Left ventricle myocardium inferior (tissue), 1 donor: Measurements from ENCODE around the gene FAM117B. TPM values are rescaled to one million over a fixed set of nuclear protein-coding genes. Genes with fewer than 3 reads are reported as not detected.

Experiments used
- DNase-seq: peaks from one replicate; pipeline ENCODE4 v3.0.0-alpha.2; 2020
- H3K27ac ChIP-seq: fragments of 200-600 bp; replicated peaks from 2 replicates; pipeline ENCODE4 v1.8.0; 2021
- H3K27me3 ChIP-seq: fragments of 200-600 bp; 2 replicates; pipeline ENCODE4 v1.8.0; 2021; ENCODE audit warnings: low read depth
- H3K36me3 ChIP-seq: fragments of 200-600 bp; 2 replicates; pipeline ENCODE4 v1.8.0; 2021
- H3K4me1 ChIP-seq: fragments of 200-600 bp; 2 replicates; pipeline ENCODE4 v1.8.0; 2021
- H3K4me3 ChIP-seq: fragments of 200-600 bp; 2 replicates; pipeline ENCODE4 v1.8.0; 2021; ENCODE audit warnings: mild to moderate bottlenecking, moderate library complexity
- H3K9me3 ChIP-seq: fragments of 200-600 bp; replicated peaks from 2 replicates; pipeline ENCODE4 v1.8.0; 2021
- CTCF ChIP-seq: fragments of 200-600 bp; IDR thresholded peaks from 2 replicates; pipeline ENCODE4 v1.8.0; 2021; ENCODE audit warnings: antibody characterized with exemption, mild to moderate bottlenecking, borderline replicate concordance
- intact Hi-C: fragments of 100-400 bp; cut with micrococcal nuclease; formaldehyde crosslinking; loops from one replicate; pipeline ENCODE4 v1.11.0; 2022
- total RNA-seq: library from RNA; stranded (reverse); fragmentation: NEBNext Ultra II Directional; extraction: Animal tissue kit (Norgen Biotek cat#: 25700); gene quantifications from one replicate; pipeline ENCODE4 v1.2.1, GENCODE V29; 2021
- donor health status: DM: no; HTN: yes; CAD: no; lungs with severe emphysema.

The FAM117B gene
- total RNA-seq, 1 donor from 2014 or later = 2.4 TPM

- H3K4me3 ChIP-seq = no peak overlapping the region
- no peaks in the 10 kb centered on the region for H3K36me3 ChIP-seq
- intact Hi-C loops = no loop called here
- no peaks in the 10 kb centered on the region for H3K4me1 ChIP-seq
- H3K27me3 ChIP-seq = no peaks in the 10 kb centered on the region
- DNase-seq = no peak
- H3K9me3 ChIP-seq = peaks cover 9% of the 10 kb centered on the region
- no peak overlapping the region for H3K27ac ChIP-seq
- no peak for TF ChIP-seq CTCF
These were observed 116.1 kb downstream of the FAM117B start for GRCh38 chr2:202750763-202751427.

- DNase-seq = no peak
- Histone ChIP-seq H3K27ac (no peak overlapping the region), H3K27me3 (no peaks in the 10 kb centered on the region), H3K9me3 (peaks cover 9% of the 10 kb centered on the region), H3K4me1 (no peaks in the 10 kb centered on the region), H3K36me3 (peaks cover 1% of the 10 kb centered on the region), H3K4me3 (no peak overlapping the region)
- intact Hi-C loops = no loop called here
- no peak for TF ChIP-seq CTCF
These were observed 117.3 kb downstream of the FAM117B start for GRCh38 chr2:202752071-202752470.

GRCh38 chr2:202754936-202755335 is 120.2 kb downstream of the FAM117B start:
- Histone ChIP-seq H3K27ac (no peak overlapping the region), H3K4me1 (no peaks in the 10 kb centered on the region), H3K36me3 (peaks cover 20% of the 10 kb centered on the region), H3K9me3 (peaks cover 9% of the 10 kb centered on the region), H3K4me3 (no peak overlapping the region), H3K27me3 (no peaks in the 10 kb centered on the region)
- DNase-seq = no peak
- intact Hi-C loops = no loop called here
- TF ChIP-seq CTCF = no peak

- no peak for DNase-seq
- no peak for TF ChIP-seq CTCF
- Histone ChIP-seq H3K36me3 (peaks cover 28% of the 10 kb centered on the region), H3K27me3 (no peaks in the 10 kb centered on the region), H3K4me3 (no peak overlapping the region), H3K9me3 (peaks cover 9% of the 10 kb centered on the region), H3K27ac (no peak overlapping the region), H3K4me1 (no peaks in the 10 kb centered on the region)
- intact Hi-C loops = no loop called here
These were observed 121.8 kb downstream of the FAM117B start for GRCh38 chr2:202756598-202756997.

- Histone ChIP-seq H3K9me3 (peaks cover 9% of the 10 kb centered on the region), H3K27me3 (no peaks in the 10 kb centered on the region), H3K4me1 (no peaks in the 10 kb centered on the region), H3K27ac (no peak overlapping the region), H3K36me3 (peaks cover 28% of the 10 kb centered on the region), H3K4me3 (no peak overlapping the region)
- intact Hi-C loops = no loop called here
- no peak for TF ChIP-seq CTCF
- no peak for DNase-seq
These were observed 122.6 kb downstream of the FAM117B start for GRCh38 chr2:202757339-202757738.

- peaks cover 4% of the 10 kb centered on the region for H3K9me3 ChIP-seq
- TF ChIP-seq CTCF = no peak
- no peak overlapping the region for H3K27ac ChIP-seq
- peaks cover 28% of the 10 kb centered on the region for H3K36me3 ChIP-seq
- H3K27me3 ChIP-seq = no peaks in the 10 kb centered on the region
- no peak for DNase-seq
- intact Hi-C loops = no loop called here
- H3K4me1 ChIP-seq = no peaks in the 10 kb centered on the region
- no peak overlapping the region for H3K4me3 ChIP-seq
These were observed 123.4 kb downstream of the FAM117B start for GRCh38 chr2:202758128-202758527.
